Prostate gland (tissue), 2 donors: Measurements from ENCODE around the gene ARHGEF16. TPM values are rescaled to one million over a fixed set of nuclear protein-coding genes. Genes with fewer than 3 reads are reported as not detected.

ENCODE experiments used
- DNase-seq: peaks from one replicate; pipeline ENCODE4 v3.0.0-alpha.2; 2019; ENCODE audit warnings: low spot score
- H3K27ac ChIP-seq, 2 donors: fragments of 200-600 bp; sonication (generic); 2 replicates each; pipeline ENCODE4 v1.5.1; 2017 to 2019
- H3K27me3 ChIP-seq: fragments of 200-600 bp; sonication (generic); replicated peaks from 2 replicates; pipeline ENCODE4 v1.5.1; 2019; ENCODE audit not compliant: insufficient read depth
- H3K36me3 ChIP-seq, 2 donors: fragments of 200-600 bp; sonication (generic); 1 replicate in 1 of 2; 2 replicates in 1 of 2; pipeline versions ENCODE4 v1.5.1 to v1.8.1; 2017 to 2019
- H3K4me1 ChIP-seq: fragments of 200-600 bp; sonication (generic); replicated peaks from 2 replicates; pipeline ENCODE4 v1.5.1; 2019
- H3K4me3 ChIP-seq, 2 donors: fragments of 200-600 bp; sonication (generic); 2 replicates each; pipeline ENCODE4 v1.5.1; 2017 to 2019
- H3K9me3 ChIP-seq: fragments of 200-600 bp; sonication (generic); 2 replicates; pipeline ENCODE4 v1.5.1; 2017
- POLR2A ChIP-seq: fragments of 450-650 bp; IDR thresholded peaks from one replicate; pipeline ENCODE4 v1.6.1; 2016; ENCODE audit warnings: antibody characterized with exemption, mild to moderate bottlenecking
- POLR2AphosphoS5 ChIP-seq: sonication (generic); formaldehyde crosslinking; IDR thresholded peaks from one replicate; pipeline ENCODE4 v1.6.1; 2017; ENCODE audit warnings: antibody characterized with exemption
- WGBS: methylation state at CpG from one replicate; pipeline ENCODE4 v1.1.5; 2018; 5-methylcytosine and 5-hydroxymethylcytosine counted together
- intact Hi-C: fragments of 100-400 bp; cut with DNase I; formaldehyde crosslinking; loops from one replicate; pipeline ENCODE4 v1.14.2; 2022
- total RNA-seq, 2 donors: library from RNA; depleted of rRNA; stranded (reverse); fragments of >200 nt; gene quantifications; one replicate each; pipeline ENCODE4 v1.1.0, GENCODE V29; 2016
- TF ChIP-seq, protein P1 (sequence below), 4 experiments: fragments of 200-600 bp in 2 of 4; fragments of 450-650 bp in 2 of 4; sonication (generic) in 2 of 4; IDR thresholded peaks; 1 replicate in 3 of 4; 2 replicates in 1 of 4; pipeline ENCODE4 v1.5.1; 2016 to 2019; ENCODE audit warnings: antibody characterized with exemption in 4 of 4, mild to moderate bottlenecking in 2 of 4, moderate library complexity in 2 of 4

Gene ARHGEF16
- total RNA-seq, 2 donors from 2014 or later, result 25.2 to 25.4 TPM

DNA sequence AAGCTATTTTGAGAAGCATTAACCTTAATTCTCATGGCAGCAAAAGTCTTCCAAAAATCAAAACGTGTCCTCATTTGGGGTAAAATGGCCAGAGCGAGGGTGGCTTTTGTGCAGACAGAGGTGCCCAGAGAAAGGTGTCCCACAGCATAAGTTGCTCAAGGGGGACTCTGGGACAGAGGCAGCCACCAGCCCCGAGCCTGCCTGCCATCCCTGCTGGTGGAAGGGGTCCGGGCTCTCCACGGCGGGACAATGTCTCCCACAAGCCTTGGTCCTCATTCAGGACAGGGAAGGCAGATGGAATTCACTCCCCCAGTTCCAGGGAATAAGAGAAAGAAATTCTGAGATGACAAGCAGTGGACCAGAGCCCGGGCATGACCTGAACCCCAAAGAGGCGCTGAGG, 12.6 kb upstream of the ARHGEF16 start:
- no peaks in the 10 kb centered on the region for H3K9me3 ChIP-seq
- H3K4me1 ChIP-seq, result no peaks in the 10 kb centered on the region
- TF ChIP-seq POLR2AphosphoS5, result no peak
- no peak for TF ChIP-seq POLR2A
- TF ChIP-seq, protein P1, sequence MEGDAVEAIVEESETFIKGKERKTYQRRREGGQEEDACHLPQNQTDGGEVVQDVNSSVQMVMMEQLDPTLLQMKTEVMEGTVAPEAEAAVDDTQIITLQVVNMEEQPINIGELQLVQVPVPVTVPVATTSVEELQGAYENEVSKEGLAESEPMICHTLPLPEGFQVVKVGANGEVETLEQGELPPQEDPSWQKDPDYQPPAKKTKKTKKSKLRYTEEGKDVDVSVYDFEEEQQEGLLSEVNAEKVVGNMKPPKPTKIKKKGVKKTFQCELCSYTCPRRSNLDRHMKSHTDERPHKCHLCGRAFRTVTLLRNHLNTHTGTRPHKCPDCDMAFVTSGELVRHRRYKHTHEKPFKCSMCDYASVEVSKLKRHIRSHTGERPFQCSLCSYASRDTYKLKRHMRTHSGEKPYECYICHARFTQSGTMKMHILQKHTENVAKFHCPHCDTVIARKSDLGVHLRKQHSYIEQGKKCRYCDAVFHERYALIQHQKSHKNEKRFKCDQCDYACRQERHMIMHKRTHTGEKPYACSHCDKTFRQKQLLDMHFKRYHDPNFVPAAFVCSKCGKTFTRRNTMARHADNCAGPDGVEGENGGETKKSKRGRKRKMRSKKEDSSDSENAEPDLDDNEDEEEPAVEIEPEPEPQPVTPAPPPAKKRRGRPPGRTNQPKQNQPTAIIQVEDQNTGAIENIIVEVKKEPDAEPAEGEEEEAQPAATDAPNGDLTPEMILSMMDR (IDR thresholded peaks at IDR 0.05), result no peak
- H3K27ac ChIP-seq, result no peak overlapping the region
- intact Hi-C loops, result no loop called here
- DNase-seq, result no peak
- 83% methylated on average over 8 of the region's 8 CpGs for WGBS
- no peak overlapping the region for H3K4me3 ChIP-seq
- peaks cover 3% of the 10 kb centered on the region for H3K27me3 ChIP-seq
- no peaks in the 10 kb centered on the region for H3K36me3 ChIP-seq

DNA sequence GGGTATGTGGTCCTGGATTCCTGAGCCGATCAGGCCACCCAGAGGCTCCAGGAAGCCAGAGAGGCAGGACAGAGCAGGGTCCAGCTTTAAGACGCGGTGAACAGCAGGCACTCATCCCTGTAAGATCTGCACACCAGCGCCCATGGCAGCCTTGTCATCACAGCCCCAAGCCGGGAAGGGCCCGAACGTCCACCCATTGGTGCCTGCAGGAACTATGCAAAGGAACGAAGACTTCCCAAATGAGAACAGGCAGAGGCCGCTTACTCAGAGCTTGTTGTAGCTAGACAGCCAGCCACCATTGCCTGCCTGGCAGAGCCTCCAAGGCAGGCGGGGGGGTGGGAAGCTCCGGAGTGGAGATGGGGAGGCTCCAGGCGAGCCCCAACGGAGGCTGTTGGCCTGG, 12.1 kb upstream of the ARHGEF16 start:
- Histone ChIP-seq H3K4me1 (no peaks in the 10 kb centered on the region), H3K4me3 (no peak overlapping the region), H3K27me3 (no peaks in the 10 kb centered on the region), H3K36me3 (no peaks in the 10 kb centered on the region), H3K9me3 (no peaks in the 10 kb centered on the region), H3K27ac (no peak overlapping the region)
- no peak for DNase-seq
- intact Hi-C loops, result no loop called here
- WGBS, result 74% methylated on average over 13 of the region's 13 CpGs
- TF ChIP-seq, protein P1 (IDR thresholded peaks at IDR 0.05), result no peak
- no peak for TF ChIP-seq POLR2AphosphoS5
- no peak for TF ChIP-seq POLR2A

DNA sequence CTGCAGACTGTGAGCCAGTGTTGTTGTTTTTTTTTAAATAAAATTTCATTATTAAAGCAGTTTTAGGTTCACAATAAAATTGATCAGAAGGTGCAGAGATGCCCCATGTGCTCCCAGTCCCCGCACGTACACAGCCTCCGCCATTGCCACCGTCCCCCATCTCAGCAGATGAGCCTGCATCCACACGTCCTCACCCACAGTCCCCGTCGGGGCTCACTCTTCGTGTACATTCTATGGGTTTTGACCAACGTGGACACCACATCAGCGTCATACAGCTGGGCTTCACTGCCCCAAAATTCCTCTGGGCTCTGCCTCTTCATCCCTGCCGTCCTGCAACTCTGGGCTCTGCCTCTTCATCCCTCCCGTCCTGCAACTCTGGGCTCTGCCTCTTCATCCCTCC, 11.6 kb upstream of the ARHGEF16 start:
- intact Hi-C loops, result no loop called here

DNA sequence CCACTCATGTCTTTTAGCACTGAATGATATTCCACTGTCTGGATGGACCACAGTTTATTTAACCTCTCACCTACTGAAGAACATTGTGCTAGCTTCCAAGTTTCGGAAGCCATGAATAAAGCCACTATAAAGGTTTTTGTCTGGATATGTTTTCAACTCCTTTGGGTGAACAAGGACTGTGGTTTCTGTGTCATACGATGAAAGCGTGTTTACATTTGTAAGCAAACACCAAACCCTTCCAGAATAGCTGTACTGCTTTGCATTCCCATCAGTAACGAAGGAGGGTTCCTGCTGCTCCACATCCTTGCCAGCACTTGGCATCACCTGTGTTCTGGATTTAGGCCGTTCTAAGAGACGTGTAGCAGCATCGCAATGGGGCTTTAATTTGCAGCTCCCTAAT, 10.7 kb upstream of the ARHGEF16 start:
- no peak overlapping the region for H3K4me3 ChIP-seq
- H3K4me1 ChIP-seq, result no peaks in the 10 kb centered on the region
- intact Hi-C loops, result no loop called here
- H3K9me3 ChIP-seq, result no peaks in the 10 kb centered on the region
- no peaks in the 10 kb centered on the region for H3K27me3 ChIP-seq
- no peaks in the 10 kb centered on the region for H3K36me3 ChIP-seq
- no peak for DNase-seq
- 38% methylated on average over 7 of the region's 7 CpGs for WGBS
- no peak overlapping the region for H3K27ac ChIP-seq
- TF ChIP-seq POLR2AphosphoS5 (no peak), POLR2A (no peak)
- TF ChIP-seq, protein P1 (IDR thresholded peaks at IDR 0.05), result no peak

More for the DNA sequence above, 11.6 kb upstream of the ARHGEF16 start:
- Histone ChIP-seq H3K4me3 (no peak overlapping the region), H3K36me3 (no peaks in the 10 kb centered on the region), H3K9me3 (no peaks in the 10 kb centered on the region), H3K27me3 (no peaks in the 10 kb centered on the region), H3K4me1 (no peaks in the 10 kb centered on the region), H3K27ac (no peak overlapping the region)
- 84% methylated on average over 12 of the region's 12 CpGs for WGBS
- no peak for DNase-seq
- TF ChIP-seq, protein P1 (IDR thresholded peaks at IDR 0.05), result no peak
- TF ChIP-seq POLR2AphosphoS5, result no peak
- TF ChIP-seq POLR2A, result no peak

DNA sequence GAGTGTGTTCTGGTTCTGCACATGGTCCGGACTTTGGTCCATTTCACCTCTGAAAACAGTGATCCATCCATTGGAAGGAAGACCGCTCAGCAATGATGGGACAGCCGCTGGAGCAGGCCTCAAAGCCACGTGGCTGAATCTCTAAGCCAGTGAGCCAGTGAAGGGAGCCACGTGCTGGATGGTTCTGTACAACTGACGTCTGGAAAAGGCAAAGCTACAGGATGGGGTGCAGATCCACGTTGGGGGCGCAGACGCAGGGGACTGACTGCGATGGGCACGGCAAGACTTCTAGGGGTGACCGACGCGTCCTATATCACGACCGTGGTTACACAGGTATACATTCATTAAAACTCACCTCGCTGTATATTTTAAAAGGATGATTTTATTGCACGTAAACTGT, 10.2 kb upstream of the ARHGEF16 start:
- Histone ChIP-seq H3K4me1 (no peaks in the 10 kb centered on the region), H3K9me3 (no peaks in the 10 kb centered on the region), H3K27me3 (no peaks in the 10 kb centered on the region), H3K4me3 (no peak overlapping the region), H3K27ac (no peak overlapping the region), H3K36me3 (no peaks in the 10 kb centered on the region)
- 88% methylated on average over 18 of the region's 18 CpGs for WGBS
- TF ChIP-seq, protein P1 (IDR thresholded peaks at IDR 0.05), result no peak
- TF ChIP-seq POLR2A, result no peak
- no peak for TF ChIP-seq POLR2AphosphoS5
- intact Hi-C loops, result no loop called here
- DNase-seq, result no peak
